Spleen (tissue), 11 donors: Measurements from ENCODE around the gene MYO3B. TPM values are rescaled to one million over a fixed set of nuclear protein-coding genes. Genes with fewer than 3 reads are reported as not detected.

Experiments used
- DNase-seq: peaks from one replicate; pipeline ENCODE4 v3.0.0-alpha.2; 2020
- H3K27ac ChIP-seq, 8 donors: fragments of 200-600 bp; sonication (generic) in 7 of 8; 1 replicate in 4 of 8; 2 replicates in 4 of 8; pipeline versions ENCODE4 v1.5.0 to v1.8.0; 2016 to 2021; ENCODE audit warnings: inconsistent platforms in 4 of 8, mild to moderate bottlenecking in 4 of 8, moderate library complexity in 1 of 8
- H3K27me3 ChIP-seq, 7 donors: fragments of 200-600 bp; sonication (generic) in 6 of 7; replicated peaks in 1 of 7; 1 replicate in 4 of 7; 2 replicates in 3 of 7; pipeline versions ENCODE4 v1.5.0 to v1.8.0; 2016 to 2021; ENCODE audit warnings: inconsistent platforms in 3 of 7, mild to moderate bottlenecking in 1 of 7
- H3K36me3 ChIP-seq, 6 donors: fragments of 200-600 bp; sonication (generic) in 5 of 6; 1 replicate in 4 of 6; 2 replicates in 2 of 6; pipeline versions ENCODE4 v1.5.0 to v1.8.0; 2016 to 2021; ENCODE audit warnings: inconsistent platforms in 2 of 6
- H3K4me1 ChIP-seq, 6 donors: fragments of 200-600 bp; sonication (generic) in 5 of 6; 1 replicate in 3 of 6; 2 replicates in 3 of 6; pipeline versions ENCODE4 v1.5.0 to v1.8.0; 2016 to 2021; ENCODE audit warnings: inconsistent platforms in 3 of 6
- H3K4me3 ChIP-seq, 8 donors: fragments of 200-600 bp; sonication (generic) in 7 of 8; 1 replicate in 4 of 8; 2 replicates in 4 of 8; pipeline versions ENCODE4 v1.5.0 to v1.8.0; 2016 to 2021; ENCODE audit warnings: inconsistent platforms in 4 of 8, mild to moderate bottlenecking in 4 of 8, moderate library complexity in 2 of 8
- H3K9me3 ChIP-seq, 8 donors: fragments of 200-600 bp; sonication (generic) in 7 of 8; 1 replicate in 4 of 8; 2 replicates in 4 of 8; pipeline versions ENCODE4 v1.5.0 to v1.8.0; 2016 to 2021; ENCODE audit warnings: inconsistent platforms in 4 of 8
- POLR2A ChIP-seq, 3 donors: fragments of 450-650 bp; IDR thresholded peaks; one replicate each; pipeline ENCODE4 v1.5.1; 2017; ENCODE audit warnings: antibody characterized with exemption in 3 of 3, mild to moderate bottlenecking in 1 of 3
- POLR2AphosphoS5 ChIP-seq, 3 donors: sonication (generic); formaldehyde crosslinking; IDR thresholded peaks; one replicate each; pipeline ENCODE4 v1.5.1; 2017; ENCODE audit warnings: antibody characterized with exemption in 3 of 3
- WGBS, 5 donors: extraction: QIAGEN DNeasy Blood & Tissue Kit in 3 of 5; methylation state at CpG; one replicate each; pipeline versions ENCODE4 v1.1.5 to v1.1.7; 2013 to 2018; 5-methylcytosine and 5-hydroxymethylcytosine counted together
- intact Hi-C: fragments of 100-400 bp; cut with DNase I; formaldehyde crosslinking; loops from one replicate; pipeline ENCODE4 v1.15.0; 2023; ENCODE audit warnings: low total_unique reads
- polyA plus RNA-seq, 3 donors: library from polyadenylated mRNA; stranded (reverse); fragments of 200-250 nt; gene quantifications; one replicate each; pipeline ENCODE4 v1.2.1, GENCODE V29; 2013
- total RNA-seq, 7 donors: library from RNA; depleted of rRNA in 3 of 7; stranded (reverse); fragments of >200 nt in 3 of 7; fragmentation: NEBNext Ultra II Directional in 4 of 7; extraction: Animal tissue kit (Norgen Biotek cat#: 25700) in 4 of 7; gene quantifications; one replicate each; pipeline versions ENCODE4 v1.1.0 to v1.2.1, GENCODE V29; 2016 to 2021
- TF ChIP-seq, protein P1 (sequence below), 11 experiments: fragments of 200-600 bp in 7 of 11; fragments of 450-650 bp in 4 of 11; sonication (generic) in 4 of 11; IDR thresholded peaks in 8 of 11; conservative IDR thresholded peaks in 3 of 11; 1 replicate in 7 of 11; 2 replicates in 4 of 11; pipeline versions ENCODE4 v1.4.0 to v1.8.0; 2016 to 2021; ENCODE audit warnings: antibody characterized with exemption in 11 of 11, inconsistent platforms in 4 of 11, mild to moderate bottlenecking in 1 of 11
- donor health status: healthy with polysubstance abuse.
- donor health status: DM: no; HTN: no; CAD: no; lungs with moderate emphysema.
- donor health status: DM: no; HTN: no; CAD: no.
- donor health status: Bipolar disorder and iron deficiency.
- donor health status: healthy.
- donor health status: DM: no; HTN: no; CAD: no.
- donor health status: DM: yes; HTN: yes; CAD: no.

MYO3B gene
- total and polyA plus RNA-seq, 10 donors, result 0.03 to 2.0 (median 0.58) TPM; not detected in 4

DNA sequence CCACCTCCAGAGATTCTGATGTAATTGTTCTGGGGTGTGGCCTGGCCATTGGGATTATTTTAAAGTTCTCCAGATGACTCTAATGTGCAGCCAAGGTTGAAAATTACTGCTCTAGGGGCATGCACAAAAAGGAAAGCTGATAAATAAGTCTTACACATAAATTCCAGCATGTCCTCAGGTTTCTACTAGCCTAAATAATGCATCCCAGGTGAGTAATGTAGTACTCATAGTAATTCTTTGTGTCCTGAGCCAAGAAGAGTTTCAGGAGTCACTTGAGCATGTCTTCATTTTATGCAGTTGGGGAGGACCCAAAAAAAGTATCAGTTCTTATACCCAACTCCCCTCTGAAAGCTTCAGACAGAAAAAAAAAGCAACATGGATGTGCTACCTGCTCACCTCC is 407.1 kb downstream of the MYO3B start:
- Histone ChIP-seq H3K4me1 (no peaks in the 10 kb centered on the region), H3K36me3 (no peaks in the 10 kb centered on the region), H3K27ac (no peak overlapping the region), H3K27me3 (no peaks in the 10 kb centered on the region), H3K9me3 (no peaks in the 10 kb centered on the region), H3K4me3 (no peak overlapping the region)
- TF ChIP-seq, protein P1, sequence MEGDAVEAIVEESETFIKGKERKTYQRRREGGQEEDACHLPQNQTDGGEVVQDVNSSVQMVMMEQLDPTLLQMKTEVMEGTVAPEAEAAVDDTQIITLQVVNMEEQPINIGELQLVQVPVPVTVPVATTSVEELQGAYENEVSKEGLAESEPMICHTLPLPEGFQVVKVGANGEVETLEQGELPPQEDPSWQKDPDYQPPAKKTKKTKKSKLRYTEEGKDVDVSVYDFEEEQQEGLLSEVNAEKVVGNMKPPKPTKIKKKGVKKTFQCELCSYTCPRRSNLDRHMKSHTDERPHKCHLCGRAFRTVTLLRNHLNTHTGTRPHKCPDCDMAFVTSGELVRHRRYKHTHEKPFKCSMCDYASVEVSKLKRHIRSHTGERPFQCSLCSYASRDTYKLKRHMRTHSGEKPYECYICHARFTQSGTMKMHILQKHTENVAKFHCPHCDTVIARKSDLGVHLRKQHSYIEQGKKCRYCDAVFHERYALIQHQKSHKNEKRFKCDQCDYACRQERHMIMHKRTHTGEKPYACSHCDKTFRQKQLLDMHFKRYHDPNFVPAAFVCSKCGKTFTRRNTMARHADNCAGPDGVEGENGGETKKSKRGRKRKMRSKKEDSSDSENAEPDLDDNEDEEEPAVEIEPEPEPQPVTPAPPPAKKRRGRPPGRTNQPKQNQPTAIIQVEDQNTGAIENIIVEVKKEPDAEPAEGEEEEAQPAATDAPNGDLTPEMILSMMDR (IDR thresholded peaks at IDR 0.05 in 8 of 11, conservative IDR thresholded peaks at IDR 0.05 in 3 of 11), result no peak
- TF ChIP-seq POLR2A (IDR thresholded peaks at IDR 0.05) (no peak), POLR2AphosphoS5 (IDR thresholded peaks at IDR 0.05) (no peak)
- DNase-seq, result no peak
- intact Hi-C loops, result no loop called here

DNA sequence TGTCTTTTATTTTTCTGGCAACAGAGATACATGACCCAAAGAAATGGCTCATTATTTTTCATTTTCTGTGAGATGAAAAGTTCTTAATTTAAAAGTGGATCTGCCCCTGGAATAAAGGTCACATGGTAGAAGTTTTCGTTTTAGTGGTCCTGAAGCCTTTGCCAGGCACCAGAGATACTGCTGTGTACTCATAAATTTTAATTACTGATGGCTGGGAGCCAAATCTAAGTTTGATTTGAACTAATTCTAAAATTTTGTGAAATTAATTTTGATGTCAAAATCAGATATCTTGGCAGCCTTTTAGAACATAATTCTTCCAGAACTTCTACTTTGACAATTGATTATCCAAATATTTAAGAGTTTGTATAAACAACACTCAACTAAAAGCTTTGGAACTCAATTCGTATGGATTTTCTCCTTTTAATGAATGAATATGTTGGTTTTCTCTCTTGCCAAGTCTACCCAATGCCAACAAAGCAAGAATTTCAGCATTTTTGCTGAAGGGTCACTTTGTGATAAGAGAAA is 408.7 kb downstream of the MYO3B start:
- TF ChIP-seq, protein P1 (IDR thresholded peaks at IDR 0.05 in 8 of 11, conservative IDR thresholded peaks at IDR 0.05 in 3 of 11), result no peak
- TF ChIP-seq POLR2A (IDR thresholded peaks at IDR 0.05) (no peak), POLR2AphosphoS5 (IDR thresholded peaks at IDR 0.05) (no peak)

DNA sequence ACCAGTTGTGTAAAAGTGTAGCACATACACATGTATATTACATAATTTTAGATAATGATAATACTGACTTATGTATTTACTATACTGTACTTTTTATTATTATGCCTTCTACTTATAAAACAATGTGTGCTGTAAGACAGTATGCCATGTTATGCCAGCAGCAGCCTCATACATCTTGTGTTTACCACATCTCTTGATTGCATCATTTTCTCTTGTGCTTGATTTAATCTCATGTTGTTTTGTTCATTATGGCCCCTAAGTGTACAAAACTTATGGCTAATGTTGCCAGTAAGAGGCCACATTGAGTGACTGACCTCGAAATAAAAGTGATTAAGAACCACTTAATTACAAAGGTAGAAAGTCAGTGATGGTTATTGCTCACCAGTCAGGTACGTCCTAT is 409.2 kb downstream of the MYO3B start:
- no peaks in the 10 kb centered on the region for H3K9me3 ChIP-seq
- DNase-seq, result no peak
- no peaks in the 10 kb centered on the region for H3K4me1 ChIP-seq
- intact Hi-C loops, result no loop called here
- H3K4me3 ChIP-seq, result no peak overlapping the region
- TF ChIP-seq, protein P1 (IDR thresholded peaks at IDR 0.05 in 8 of 11, conservative IDR thresholded peaks at IDR 0.05 in 3 of 11), result no peak
- no peak for TF ChIP-seq POLR2AphosphoS5 (IDR thresholded peaks at IDR 0.05)
- TF ChIP-seq POLR2A (IDR thresholded peaks at IDR 0.05), result no peak
- H3K27ac ChIP-seq, result no peak overlapping the region
- 59 to 80% (median 76%) methylated on average over 2 of the region's 2 CpGs for WGBS, 5 donors
- H3K36me3 ChIP-seq, result no peaks in the 10 kb centered on the region
- no peaks in the 10 kb centered on the region for H3K27me3 ChIP-seq

More for the DNA sequence above, 408.7 kb downstream of the MYO3B start:
- no peak for DNase-seq
- H3K4me1 ChIP-seq, result no peaks in the 10 kb centered on the region
- no peaks in the 10 kb centered on the region for H3K27me3 ChIP-seq
- intact Hi-C loops, result no loop called here
- no peak overlapping the region for H3K4me3 ChIP-seq
- H3K9me3 ChIP-seq, result no peaks in the 10 kb centered on the region
- 46 to 67% (median 51%) methylated on average over 2 of the region's 2 CpGs for WGBS, 5 donors
- no peaks in the 10 kb centered on the region for H3K36me3 ChIP-seq
- H3K27ac ChIP-seq, result no peak overlapping the region

DNA sequence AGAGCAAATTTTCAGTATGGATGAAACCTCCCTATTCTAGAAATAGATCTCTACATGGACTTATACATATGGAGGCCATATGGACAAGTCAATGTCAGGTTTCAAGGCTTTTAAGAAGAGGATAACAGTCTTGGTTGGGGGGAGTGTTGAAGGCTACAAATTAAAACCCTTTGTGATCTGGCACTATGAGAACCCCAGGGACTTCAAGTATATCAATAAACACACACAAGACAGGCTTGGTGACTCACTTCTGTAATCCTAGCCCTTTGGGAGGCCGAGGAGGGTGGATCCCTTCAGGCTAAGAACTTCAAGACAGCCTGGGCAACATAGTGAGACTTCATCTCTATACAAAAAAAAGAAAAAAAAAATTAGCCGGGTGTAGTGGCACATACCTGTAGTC is 410.0 kb downstream of the MYO3B start:
- 71 to 98% (median 81%) methylated on average over 2 of the region's 2 CpGs for WGBS, 5 donors
- intact Hi-C loops, result no loop called here
- Histone ChIP-seq H3K4me3 (no peak overlapping the region), H3K4me1 (no peaks in the 10 kb centered on the region), H3K27ac (no peak overlapping the region), H3K9me3 (no peaks in the 10 kb centered on the region), H3K27me3 (no peaks in the 10 kb centered on the region), H3K36me3 (no peaks in the 10 kb centered on the region)
- DNase-seq, result no peak
- no peak for TF ChIP-seq POLR2AphosphoS5 (IDR thresholded peaks at IDR 0.05)
- no peak for TF ChIP-seq POLR2A (IDR thresholded peaks at IDR 0.05)
- TF ChIP-seq, protein P1 (IDR thresholded peaks at IDR 0.05 in 8 of 11, conservative IDR thresholded peaks at IDR 0.05 in 3 of 11), result no peak
